Neural crest cell (in vitro differentiated cells): Measurements from ENCODE around the gene BHMT. TPM values are rescaled to one million over a fixed set of nuclear protein-coding genes. Genes with fewer than 3 reads are reported as not detected.

Source experiments
- DNase-seq: peaks from one replicate; pipeline ENCODE4 v3.0.0; 2021; ENCODE audit warnings: low read depth, mixed read lengths, low spot score
- H3K27ac Mint-ChIP-seq: one replicate; pipeline ENCODE4 v1.8.0; 2021; ENCODE audit warnings: mild to moderate bottlenecking, mixed read lengths; ENCODE audit not compliant: unreplicated experiment
- H3K27me3 Mint-ChIP-seq: 2 replicates; pipeline ENCODE4 v1.8.0; 2021; ENCODE audit warnings: low read depth, mild to moderate bottlenecking, mixed read lengths
- H3K36me3 Mint-ChIP-seq: 2 replicates; pipeline ENCODE4 v1.8.0; 2021; ENCODE audit warnings: low read depth, mild to moderate bottlenecking, mixed read lengths
- H3K4me1 Mint-ChIP-seq: 2 replicates; pipeline ENCODE4 v1.8.0; 2021; ENCODE audit warnings: mixed read lengths
- H3K4me3 Mint-ChIP-seq: one replicate; pipeline ENCODE4 v1.8.0; 2021; ENCODE audit warnings: mild to moderate bottlenecking, mixed read lengths
- H3K9me3 Mint-ChIP-seq: 2 replicates; pipeline ENCODE4 v1.8.0; 2021; ENCODE audit warnings: mixed read lengths
- total RNA-seq: library from RNA; stranded (reverse); gene quantifications from 2 replicates; pipeline ENCODE4 v1.2.1, GENCODE V29; 2021
- TF ChIP-seq, protein P1 (sequence below): fragments of 200-600 bp; sonication (generic); conservative IDR thresholded peaks from 2 replicates; pipeline ENCODE4 v1.5.0; 2021; ENCODE audit warnings: antibody characterized with exemption, mild to moderate bottlenecking

The BHMT gene
- total RNA-seq, 1 donor from 2014 or later = not detected

DNA sequence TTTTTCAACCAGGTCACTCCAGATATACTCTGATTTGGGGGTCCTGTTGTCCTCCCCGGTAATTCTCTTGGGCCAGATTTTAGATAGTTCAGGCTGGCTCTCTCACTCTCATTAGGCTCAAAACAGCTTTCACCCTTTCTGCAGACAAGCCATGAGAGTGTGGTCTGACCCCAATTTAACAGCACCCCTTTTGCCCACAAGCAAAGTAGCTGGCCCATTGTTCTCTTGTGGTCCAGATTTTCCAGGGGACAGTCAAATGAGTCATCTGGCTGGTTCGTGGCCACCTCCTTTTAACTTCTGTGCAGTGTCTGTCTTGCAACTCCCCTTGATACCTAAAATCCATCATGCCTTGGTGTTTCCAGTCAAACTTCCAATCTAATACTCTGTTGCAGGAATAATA is 25.5 kb upstream of the BHMT start:
- H3K27me3 Mint-ChIP-seq = no peaks in the 10 kb centered on the region
- no peak overlapping the region for H3K27ac Mint-ChIP-seq
- TF ChIP-seq, protein P1, sequence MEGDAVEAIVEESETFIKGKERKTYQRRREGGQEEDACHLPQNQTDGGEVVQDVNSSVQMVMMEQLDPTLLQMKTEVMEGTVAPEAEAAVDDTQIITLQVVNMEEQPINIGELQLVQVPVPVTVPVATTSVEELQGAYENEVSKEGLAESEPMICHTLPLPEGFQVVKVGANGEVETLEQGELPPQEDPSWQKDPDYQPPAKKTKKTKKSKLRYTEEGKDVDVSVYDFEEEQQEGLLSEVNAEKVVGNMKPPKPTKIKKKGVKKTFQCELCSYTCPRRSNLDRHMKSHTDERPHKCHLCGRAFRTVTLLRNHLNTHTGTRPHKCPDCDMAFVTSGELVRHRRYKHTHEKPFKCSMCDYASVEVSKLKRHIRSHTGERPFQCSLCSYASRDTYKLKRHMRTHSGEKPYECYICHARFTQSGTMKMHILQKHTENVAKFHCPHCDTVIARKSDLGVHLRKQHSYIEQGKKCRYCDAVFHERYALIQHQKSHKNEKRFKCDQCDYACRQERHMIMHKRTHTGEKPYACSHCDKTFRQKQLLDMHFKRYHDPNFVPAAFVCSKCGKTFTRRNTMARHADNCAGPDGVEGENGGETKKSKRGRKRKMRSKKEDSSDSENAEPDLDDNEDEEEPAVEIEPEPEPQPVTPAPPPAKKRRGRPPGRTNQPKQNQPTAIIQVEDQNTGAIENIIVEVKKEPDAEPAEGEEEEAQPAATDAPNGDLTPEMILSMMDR = no peak
- H3K4me3 Mint-ChIP-seq = no peak overlapping the region
- no peaks in the 10 kb centered on the region for H3K36me3 Mint-ChIP-seq
- DNase-seq = no peak
- H3K9me3 Mint-ChIP-seq = peaks cover 2% of the 10 kb centered on the region
- no peaks in the 10 kb centered on the region for H3K4me1 Mint-ChIP-seq

DNA sequence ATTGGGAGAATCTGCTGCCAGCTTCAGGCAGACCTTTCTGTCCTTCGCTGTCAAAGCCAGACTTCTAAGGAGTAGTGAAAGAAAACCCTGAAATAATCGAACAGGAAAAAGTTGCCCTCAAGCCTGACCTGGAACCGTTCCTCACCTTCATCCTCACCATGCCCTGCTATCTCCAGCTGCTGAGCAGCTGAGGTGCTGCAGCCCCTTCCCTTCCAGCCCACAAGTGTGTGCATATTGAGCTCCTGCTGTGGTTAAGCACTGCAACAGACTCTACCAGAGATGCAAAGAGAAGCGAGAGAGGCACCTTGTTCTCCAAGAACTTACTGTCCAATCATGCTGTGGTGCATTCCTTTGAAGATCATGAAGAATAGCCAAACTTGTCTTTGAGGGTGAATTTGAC is 23.1 kb upstream of the BHMT start:
- Mint-ChIP-seq H3K36me3 (no peaks in the 10 kb centered on the region), H3K4me3 (no peak overlapping the region), H3K27ac (no peak overlapping the region), H3K27me3 (no peaks in the 10 kb centered on the region), H3K4me1 (no peaks in the 10 kb centered on the region), H3K9me3 (no peaks in the 10 kb centered on the region)
- TF ChIP-seq, protein P1 = no peak
- DNase-seq = no peak

DNA sequence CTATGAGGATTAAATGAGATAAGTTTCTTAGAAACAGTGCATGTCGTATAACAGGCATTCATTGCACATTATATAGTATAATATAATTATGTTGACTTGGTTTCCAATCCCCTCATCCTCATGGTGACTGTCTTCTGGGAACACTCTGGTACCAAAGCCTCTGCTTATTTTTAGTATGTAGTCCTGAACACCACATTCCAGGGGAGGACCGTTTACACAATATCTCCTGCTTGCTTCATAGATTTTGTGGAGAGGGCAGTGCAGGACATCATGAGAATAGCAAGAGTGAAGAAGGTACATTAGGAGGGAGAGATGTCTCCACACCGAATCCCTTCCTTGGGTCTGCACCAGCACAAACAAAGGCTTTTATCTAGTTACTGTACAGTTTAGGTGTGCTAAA is 20.5 kb upstream of the BHMT start:
- Mint-ChIP-seq H3K9me3 (no peaks in the 10 kb centered on the region), H3K36me3 (peaks cover 2% of the 10 kb centered on the region), H3K4me3 (no peak overlapping the region), H3K4me1 (no peaks in the 10 kb centered on the region), H3K27me3 (no peaks in the 10 kb centered on the region), H3K27ac (no peak overlapping the region)
- TF ChIP-seq, protein P1 = no peak
- no peak for DNase-seq

DNA sequence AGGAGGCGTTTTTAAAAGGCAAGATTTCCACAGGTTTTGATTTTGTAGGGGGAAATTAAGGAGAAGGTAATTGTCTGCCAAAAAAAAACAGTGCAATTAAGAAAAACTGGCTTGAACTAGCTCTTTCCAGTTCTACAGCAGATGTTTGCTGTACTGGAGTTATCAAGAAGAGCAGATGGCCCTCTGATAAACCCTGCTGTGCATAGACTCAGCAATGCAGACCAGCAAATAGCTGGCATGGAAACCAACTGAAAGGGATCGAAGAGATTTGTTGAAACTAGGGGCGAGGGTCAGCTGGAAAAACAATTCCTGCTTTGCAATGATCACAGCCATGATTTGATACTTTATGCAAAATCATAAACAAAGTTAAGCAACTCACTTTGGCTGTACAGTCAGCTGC is 17.8 kb upstream of the BHMT start:
- DNase-seq = no peak
- no peaks in the 10 kb centered on the region for H3K9me3 Mint-ChIP-seq
- peaks cover 2% of the 10 kb centered on the region for H3K36me3 Mint-ChIP-seq
- TF ChIP-seq, protein P1 = no peak
- H3K27me3 Mint-ChIP-seq = no peaks in the 10 kb centered on the region
- no peaks in the 10 kb centered on the region for H3K4me1 Mint-ChIP-seq
- H3K27ac Mint-ChIP-seq = no peak overlapping the region
- H3K4me3 Mint-ChIP-seq = no peak overlapping the region

DNA sequence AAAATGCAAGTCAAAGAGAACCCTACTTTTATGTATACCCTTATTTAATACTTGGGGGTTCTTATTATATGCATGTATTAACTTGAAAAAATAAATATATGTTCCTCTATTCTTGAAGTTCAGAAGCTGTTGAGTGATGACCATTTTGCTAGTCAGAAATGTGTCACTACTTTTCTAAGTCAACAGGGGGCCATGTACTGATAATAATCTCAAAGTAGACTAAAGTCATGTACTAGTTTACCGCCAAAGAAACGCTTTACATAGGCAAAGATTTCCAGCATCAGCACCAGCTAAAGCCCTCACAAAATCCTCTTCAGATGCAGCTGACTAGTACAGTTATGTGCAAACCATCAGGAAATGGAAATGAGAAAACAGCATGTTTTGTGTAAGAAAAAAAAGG is 5.7 kb upstream of the BHMT start:
- TF ChIP-seq, protein P1 = no peak
- Mint-ChIP-seq H3K9me3 (peaks cover 5% of the 10 kb centered on the region), H3K27ac (no peak overlapping the region), H3K27me3 (peaks cover 61% of the 10 kb centered on the region), H3K4me1 (no peaks in the 10 kb centered on the region), H3K36me3 (peaks cover 5% of the 10 kb centered on the region), H3K4me3 (no peak overlapping the region)
- DNase-seq = no peak
